Esophagus squamous epithelium (tissue), 4 donors: ENCODE measurements around the gene C9orf153.

Experiments
- POLR2A ChIP-seq, 4 donors: fragments of 450-650 bp; IDR thresholded peaks; one replicate each; pipeline ENCODE4 v1.6.1; 2017; ENCODE audit warnings: antibody characterized with exemption in 4 of 4, mild to moderate bottlenecking in 4 of 4, moderate library complexity in 3 of 4
- TF ChIP-seq, protein P1 (sequence below), 6 experiments: fragments of 450-650 bp in 4 of 6; fragments of 200-600 bp in 2 of 6; sonication (generic) in 2 of 6; IDR thresholded peaks; one replicate each; pipeline ENCODE4 v1.5.1; 2016 to 2019; ENCODE audit warnings: antibody characterized with exemption in 6 of 6, mild to moderate bottlenecking in 4 of 6, moderate library complexity in 4 of 6

DNA sequence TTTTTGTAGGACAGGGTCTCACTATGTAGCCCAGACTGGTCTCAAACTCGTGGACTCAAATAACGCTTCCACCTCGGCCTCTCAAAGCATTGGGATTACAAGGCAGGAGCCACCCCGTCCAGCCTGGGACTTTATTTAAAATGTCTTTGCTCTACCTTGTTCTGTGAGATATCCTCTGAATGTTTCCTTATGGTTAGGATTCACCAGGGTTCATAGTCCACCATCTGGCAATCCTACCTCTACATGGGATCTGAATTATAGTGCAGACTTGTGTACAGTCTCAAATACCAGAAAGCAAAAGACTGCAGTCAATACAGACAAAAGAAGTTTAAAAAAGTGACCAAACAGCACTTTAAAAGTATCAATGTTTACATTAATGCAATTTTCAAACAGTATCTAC is 12.8 kb upstream of the C9orf153 start:
- TF ChIP-seq, protein P1, sequence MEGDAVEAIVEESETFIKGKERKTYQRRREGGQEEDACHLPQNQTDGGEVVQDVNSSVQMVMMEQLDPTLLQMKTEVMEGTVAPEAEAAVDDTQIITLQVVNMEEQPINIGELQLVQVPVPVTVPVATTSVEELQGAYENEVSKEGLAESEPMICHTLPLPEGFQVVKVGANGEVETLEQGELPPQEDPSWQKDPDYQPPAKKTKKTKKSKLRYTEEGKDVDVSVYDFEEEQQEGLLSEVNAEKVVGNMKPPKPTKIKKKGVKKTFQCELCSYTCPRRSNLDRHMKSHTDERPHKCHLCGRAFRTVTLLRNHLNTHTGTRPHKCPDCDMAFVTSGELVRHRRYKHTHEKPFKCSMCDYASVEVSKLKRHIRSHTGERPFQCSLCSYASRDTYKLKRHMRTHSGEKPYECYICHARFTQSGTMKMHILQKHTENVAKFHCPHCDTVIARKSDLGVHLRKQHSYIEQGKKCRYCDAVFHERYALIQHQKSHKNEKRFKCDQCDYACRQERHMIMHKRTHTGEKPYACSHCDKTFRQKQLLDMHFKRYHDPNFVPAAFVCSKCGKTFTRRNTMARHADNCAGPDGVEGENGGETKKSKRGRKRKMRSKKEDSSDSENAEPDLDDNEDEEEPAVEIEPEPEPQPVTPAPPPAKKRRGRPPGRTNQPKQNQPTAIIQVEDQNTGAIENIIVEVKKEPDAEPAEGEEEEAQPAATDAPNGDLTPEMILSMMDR (IDR thresholded peaks at IDR 0.05): no peak
- TF ChIP-seq POLR2A (IDR thresholded peaks at IDR 0.05): no peak
